BJ (cell line): ENCODE results near the gene RBM42. TPM values are rescaled to one million over a fixed set of nuclear protein-coding genes. Genes with fewer than 3 reads are reported as not detected.
A peak's percentile ranks its signal among the peaks of the same experiment; 100 is the strongest.

Experiments used
- CTCF ChIA-PET: fragments of 350-600 bp; formaldehyde crosslinking; extraction: SDS; loops from one replicate; lab custom pipeline; 2021; ENCODE audit warnings: antibody characterized with exemption, inconsistent platforms; lab: Yijun Ruan, JAX
- POLR2A ChIA-PET: fragments of 300-600 bp; sonication (Branson Sonifier 250); formaldehyde crosslinking; extraction: SDS; loops from one replicate; lab custom pipeline; 2021; ENCODE audit warnings: antibody characterized with exemption; lab: Charles Lee
- DNase-seq: peaks from one replicate; pipeline ENCODE4 v3.0.0-alpha.2; 2011; ENCODE audit warnings: low read depth
- H3K27me3 ChIP-seq: 2 replicates; pipeline ENCODE4 v1.6.0; 2011; ENCODE audit warnings: low read length; ENCODE audit not compliant: control insufficient read depth, insufficient read depth
- H3K36me3 ChIP-seq: 2 replicates; pipeline ENCODE4 v1.5.1; 2011; ENCODE audit warnings: low read length; ENCODE audit not compliant: control insufficient read depth, insufficient read depth
- H3K4me3 ChIP-seq: 2 replicates; pipeline ENCODE4 v1.5.1; 2011; ENCODE audit warnings: low read depth, mild to moderate bottlenecking, control low read depth, low read length
- CTCF ChIP-seq: IDR thresholded peaks from 2 replicates; pipeline ENCODE4 v1.5.1; 2011; ENCODE audit warnings: low read depth, mild to moderate bottlenecking, control low read depth, inconsistent platforms, low read length, moderate library complexity; ENCODE audit not compliant: insufficient read depth
- polyA plus RNA-seq: library from polyadenylated mRNA; depleted of rRNA; stranded (reverse); fragments of >200 nt; gene quantifications from 2 replicates; pipeline ENCODE4 v1.2.3, GENCODE V29; 2011

RBM42 gene
- polyA plus RNA-seq, 1 experiment, result 52.6 TPM

GRCh38 chr19:35643255-35644205 is 14.7 kb downstream of the RBM42 start:
- TF ChIP-seq CTCF, result no peak
- no peak for DNase-seq
- POLR2A ChIA-PET, result interaction anchor here (0.6 kb wide), 1 partner anchor 65 kb away, joined by 3 read pairs; no protein-coding TSS in a partner anchor
- H3K4me3 ChIP-seq, result peak overlapping the region; percentile 45
- no peaks in the 10 kb centered on the region for H3K36me3 ChIP-seq
- H3K27me3 ChIP-seq, result no peaks in the 10 kb centered on the region
- CTCF ChIA-PET, result interaction anchor here (1.1 kb wide), 1 partner anchor 133 kb away, joined by 4 read pairs; no protein-coding TSS in a partner anchor

- peak; percentile 47 for DNase-seq
- no peak for TF ChIP-seq CTCF
- ChIA-PET CTCF (interaction anchor here (1.1 kb wide), 1 partner anchor 134 kb away, joined by 4 read pairs; no protein-coding TSS in a partner anchor), POLR2A (no interaction called here)
- Histone ChIP-seq H3K27me3 (no peaks in the 10 kb centered on the region), H3K36me3 (no peaks in the 10 kb centered on the region), H3K4me3 (peak overlapping the region; percentile 45)
These were observed 15.6 kb downstream of the RBM42 start for GRCh38 chr19:35644206-35644986.

- ChIA-PET CTCF (interaction anchor here (1.1 kb wide), 1 partner anchor 135 kb away, joined by 4 read pairs; no protein-coding TSS in a partner anchor), POLR2A (no interaction called here)
- no peak for TF ChIP-seq CTCF
- H3K27me3 ChIP-seq, result no peaks in the 10 kb centered on the region
- DNase-seq, result no peak
- H3K4me3 ChIP-seq, result peak overlapping the region; percentile 45
- H3K36me3 ChIP-seq, result no peaks in the 10 kb centered on the region
These were observed 16.3 kb downstream of the RBM42 start for GRCh38 chr19:35644987-35645679.

GRCh38 chr19:35645680-35646511 is 17.1 kb downstream of the RBM42 start:
- ChIA-PET CTCF (no interaction called here), POLR2A (no interaction called here)
- no peak for DNase-seq

More at GRCh38 chr19:35645680-35646511, 17.1 kb downstream of the RBM42 start:
- H3K36me3 ChIP-seq, result peaks cover 1% of the 10 kb centered on the region; the same call in 1 of the 2 replicates
- no peak overlapping the region for H3K4me3 ChIP-seq
- H3K27me3 ChIP-seq, result no peaks in the 10 kb centered on the region
- TF ChIP-seq CTCF, result no peak
